NCI-H2029 (cell line): ENCODE data around the gene PRPF19.

Source experiments
- DNase-seq: peaks from one replicate; lab custom pipeline; 2025; lab: John Stamatoyannopoulos, UW

The PRPF19 gene

GRCh38 chr11:60906132-60906972 is at the start of gene PRPF19:
TSS of gene PRPF19 (minus strand) at chr11:60906585. CDS start at chr11:60906382, 203 bp downstream.
- peak; percentile 97 for DNase-seq

- DNase-seq: no peak
These were observed 49.2 kb upstream of the PRPF19 start for GRCh38 chr11:60955571-60955970.

- DNase-seq: no peak
These were observed 48.0 kb upstream of the PRPF19 start for GRCh38 chr11:60954421-60954820.

- DNase-seq: no peak
These were observed 47.4 kb upstream of the PRPF19 start for GRCh38 chr11:60953781-60954180.

GRCh38 chr11:60952742-60953170 is 46.4 kb upstream of the PRPF19 start:
- DNase-seq: no peak

GRCh38 chr11:60951904-60952741 is 45.7 kb upstream of the PRPF19 start, which contains the start of gene SLC15A3:
TSS of gene SLC15A3 (minus strand) at chr11:60952176. CDS start at chr11:60951551, 625 bp downstream.
- peak; percentile 15 for DNase-seq

GRCh38 chr11:60951606-60951903 is 45.2 kb upstream of the PRPF19 start:
- no peak for DNase-seq

GRCh38 chr11:60950933-60951605 is 44.7 kb upstream of the PRPF19 start:
- no peak for DNase-seq

GRCh38 chr11:60950024-60950423 is 43.6 kb upstream of the PRPF19 start:
- no peak for DNase-seq

- no peak for DNase-seq
These were observed 41.9 kb upstream of the PRPF19 start for GRCh38 chr11:60948250-60948649.

GRCh38 chr11:60947700-60948099 is 41.3 kb upstream of the PRPF19 start:
- DNase-seq: no peak

GRCh38 chr11:60946601-60947264 is 40.3 kb upstream of the PRPF19 start:
- DNase-seq: no peak

GRCh38 chr11:60945295-60945667 is 38.9 kb upstream of the PRPF19 start:
- no peak for DNase-seq

- DNase-seq: no peak
These were observed 38.3 kb upstream of the PRPF19 start for GRCh38 chr11:60944490-60945294.

GRCh38 chr11:60942970-60943565 is 36.7 kb upstream of the PRPF19 start:
- peak; percentile 95 for DNase-seq

- no peak for DNase-seq
These were observed 35.8 kb upstream of the PRPF19 start for GRCh38 chr11:60942219-60942618.

GRCh38 chr11:60941371-60942119 is 35.2 kb upstream of the PRPF19 start:
- DNase-seq: no peak

GRCh38 chr11:60939855-60940254 is 33.5 kb upstream of the PRPF19 start:
- no peak for DNase-seq

GRCh38 chr11:60939301-60939700 is 32.9 kb upstream of the PRPF19 start:
- DNase-seq: no peak

- no peak for DNase-seq
These were observed 32.1 kb upstream of the PRPF19 start for GRCh38 chr11:60938500-60938899.
